DMS53 treated with DMSO at 0.1 percent for 48 hours (cell line): Measurements from ENCODE around the gene EYS.
"Not testable (repeated sequence)": the region's sequence is repeated elsewhere in the genome, so short reads cannot be mapped to it uniquely, and the experiment has no call there.

Source experiments
- DNase-seq: peaks from one replicate; lab custom pipeline; 2025; ENCODE audit not compliant: unreplicated experiment; lab: John Stamatoyannopoulos, UW

Gene EYS

DNA sequence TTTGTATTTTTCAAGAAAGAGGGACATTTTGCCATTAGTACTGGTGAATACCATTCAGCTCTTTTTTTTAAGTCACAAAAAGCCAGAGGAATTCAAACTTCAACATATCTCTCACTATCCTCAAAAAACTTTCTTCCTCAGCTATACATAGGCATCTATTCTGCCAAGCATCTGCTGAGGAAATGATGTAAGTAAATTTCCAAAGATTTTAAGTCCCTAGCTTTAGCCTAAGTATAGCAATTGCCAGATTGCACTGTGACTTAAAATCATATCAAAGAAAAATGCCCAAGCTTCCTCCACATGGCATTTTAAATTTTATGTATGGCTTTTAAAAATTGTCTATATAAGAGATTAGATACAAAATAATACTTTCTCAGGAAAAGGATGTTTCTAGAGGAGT lies 237.4 kb downstream of the EYS start:
- no peak for DNase-seq

DNA sequence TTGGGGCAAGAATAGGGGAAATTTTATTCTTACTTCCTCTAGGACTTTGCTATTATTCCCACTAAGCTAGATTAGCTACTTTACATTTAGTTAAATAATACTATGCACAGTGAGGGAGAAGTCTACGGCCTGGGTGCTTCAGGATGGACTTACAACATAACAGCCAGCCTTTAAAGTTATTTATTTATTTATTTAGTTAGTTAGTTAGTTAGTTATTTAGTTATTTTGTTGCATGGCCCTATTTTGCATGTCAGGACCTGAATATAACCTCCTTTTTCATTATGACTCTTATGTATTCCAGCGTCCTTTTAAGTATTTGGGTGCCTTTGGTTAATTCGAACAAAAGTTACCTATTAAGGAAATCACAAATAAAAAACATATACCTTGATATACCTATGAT lies 238.7 kb downstream of the EYS start:
- DNase-seq: no peak

DNA sequence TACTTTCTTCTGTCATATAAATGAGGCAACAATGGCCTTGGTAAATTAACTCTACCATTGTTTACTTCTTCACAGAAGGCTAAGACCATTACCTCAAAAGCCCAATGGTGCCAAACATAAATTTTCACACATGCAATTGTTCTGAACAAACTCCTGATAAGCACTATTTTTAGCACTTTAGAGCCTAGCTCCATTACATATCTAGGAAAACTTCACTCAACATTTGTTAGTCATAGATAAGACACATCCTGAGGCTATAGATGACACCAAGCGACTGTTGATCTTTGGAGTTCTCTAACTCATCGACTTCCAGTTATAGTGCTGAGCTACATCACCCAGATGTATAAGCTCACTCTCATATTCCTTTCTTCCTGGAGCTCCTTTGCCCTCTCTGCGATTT lies 245.9 kb downstream of the EYS start:
- peak; percentile 9 for DNase-seq

DNA sequence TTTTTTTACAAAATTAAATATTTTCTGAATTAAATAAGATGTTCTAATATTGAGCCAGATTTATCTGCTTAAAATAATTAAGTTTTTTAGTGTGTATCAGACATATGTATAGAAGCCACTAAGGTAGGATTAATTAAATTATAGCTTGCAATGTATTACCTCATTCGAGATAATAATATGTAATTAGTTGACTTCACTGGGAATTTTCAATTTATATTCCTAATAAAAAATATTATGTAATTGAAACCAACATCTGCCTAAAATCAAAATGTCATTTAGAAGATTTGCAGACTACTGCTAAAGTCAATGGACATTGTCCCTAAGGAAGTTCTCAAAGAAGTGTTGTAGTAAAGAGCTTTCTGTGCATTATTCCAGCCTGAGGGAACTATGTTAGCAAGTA lies 254.7 kb downstream of the EYS start:
- no peak for DNase-seq

DNA sequence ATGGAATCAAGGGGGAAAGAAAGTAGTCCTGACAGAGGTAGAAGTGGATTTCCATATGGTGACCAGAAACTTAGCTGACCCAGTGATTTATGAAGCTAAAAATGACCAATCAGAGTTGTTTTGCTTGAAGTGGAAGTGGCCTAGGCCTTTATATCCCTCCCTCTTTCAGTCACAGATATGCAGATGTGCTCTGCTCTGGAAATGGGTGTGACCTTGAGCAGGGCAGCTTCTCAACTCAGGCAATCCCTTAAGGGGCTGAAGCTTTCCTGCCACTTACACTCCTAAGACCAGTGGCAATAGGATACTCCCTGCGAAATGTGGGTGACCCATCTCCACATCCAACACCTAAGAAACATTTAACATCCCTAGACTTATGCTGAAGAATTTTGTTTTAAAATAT lies 256.6 kb downstream of the EYS start:
- no peak for DNase-seq

DNA sequence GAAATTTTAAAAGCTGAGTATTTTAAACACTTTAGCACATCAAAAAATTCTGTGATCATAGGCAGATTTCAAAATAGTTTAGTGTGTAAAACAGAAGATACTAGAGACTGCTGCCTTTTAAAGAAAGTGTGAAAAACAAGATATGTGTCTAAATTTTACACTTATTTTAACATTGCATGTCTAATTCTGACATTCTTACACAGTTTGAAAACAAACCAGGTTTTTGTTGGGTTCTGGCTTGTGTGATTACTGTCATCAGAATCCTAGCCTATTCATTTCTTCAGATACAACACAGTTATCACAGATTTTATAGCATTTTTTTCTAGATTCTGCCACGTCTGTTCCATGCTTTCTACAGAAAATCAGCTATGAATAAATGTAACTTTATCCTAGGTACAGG lies 257.1 kb downstream of the EYS start:
- DNase-seq: no peak

DNA sequence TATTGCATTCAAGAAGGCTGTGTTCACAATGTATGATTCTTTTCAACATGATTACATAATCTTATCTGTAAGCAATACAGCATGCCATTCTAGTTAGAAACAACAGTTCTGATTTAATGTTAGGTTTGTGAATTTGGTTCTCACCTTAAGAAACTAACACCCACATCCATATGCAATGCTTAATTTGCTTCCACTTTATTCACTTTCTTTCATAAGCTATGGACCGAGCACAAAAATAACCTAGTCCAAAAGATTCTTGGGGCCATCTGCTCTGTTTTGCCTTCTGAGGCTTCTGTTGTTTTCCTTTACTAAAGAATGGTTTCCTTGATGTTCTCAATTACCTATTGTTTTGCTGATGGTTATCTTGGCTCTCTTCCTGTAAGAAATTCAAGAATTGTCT lies 258.2 kb downstream of the EYS start:
- DNase-seq: no peak

DNA sequence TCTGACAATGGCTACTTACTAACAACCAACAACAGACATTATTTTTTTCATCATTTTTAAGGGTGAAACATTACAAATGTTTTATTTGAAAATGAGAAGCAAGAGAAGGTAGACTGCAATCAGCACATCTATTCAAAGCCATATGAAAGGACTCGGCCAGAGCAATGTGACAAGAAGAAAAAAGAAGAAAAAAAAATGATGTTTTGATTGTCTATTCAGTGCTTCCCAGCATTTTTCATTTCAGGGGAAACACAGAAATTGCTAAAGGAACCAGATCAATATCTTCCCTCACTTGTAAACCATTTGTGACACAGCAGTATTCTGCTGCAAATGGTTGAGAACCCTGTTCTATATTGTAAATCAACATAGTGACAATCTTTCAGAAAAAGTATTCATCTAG lies 270.7 kb downstream of the EYS start:
- DNase-seq: no peak

DNA sequence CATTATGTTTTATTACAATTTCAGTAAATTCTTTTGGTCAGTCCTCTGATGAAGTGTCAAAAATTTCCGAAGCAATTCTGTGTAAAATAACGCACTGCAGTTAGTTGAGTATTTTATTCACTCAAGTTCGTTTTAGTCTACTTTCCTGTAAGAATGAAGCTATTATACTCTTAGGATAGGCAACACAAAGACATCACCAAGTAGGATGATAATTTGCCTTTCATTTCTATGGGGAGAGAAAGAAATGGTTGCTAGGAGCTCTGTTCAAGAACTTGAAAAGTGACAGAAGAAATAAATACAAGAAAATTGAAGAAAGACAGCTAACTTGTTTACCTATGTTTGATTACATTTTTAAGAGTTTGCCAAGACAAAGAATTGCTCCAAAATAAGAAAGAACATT lies 290.4 kb downstream of the EYS start:
- DNase-seq: no peak

DNA sequence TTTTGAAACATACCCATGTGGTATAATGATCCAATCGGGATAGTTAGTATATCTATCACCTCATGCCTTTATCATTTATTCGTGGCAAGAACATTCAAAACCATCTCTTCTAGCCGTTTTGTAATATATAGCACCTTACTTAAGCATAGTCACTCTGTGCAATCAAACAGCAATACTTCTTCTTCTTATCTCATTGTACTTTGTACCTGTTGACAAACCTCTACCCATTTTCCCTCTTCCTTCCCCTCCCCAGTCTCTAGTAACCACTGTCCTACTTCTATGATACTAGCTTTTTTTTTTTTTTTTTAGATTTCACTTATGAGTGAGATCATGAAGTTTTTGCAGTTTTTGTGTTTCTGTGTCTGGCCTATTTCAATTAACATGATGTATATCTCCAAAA lies 296.7 kb downstream of the EYS start:
- DNase-seq: no peak

DNA sequence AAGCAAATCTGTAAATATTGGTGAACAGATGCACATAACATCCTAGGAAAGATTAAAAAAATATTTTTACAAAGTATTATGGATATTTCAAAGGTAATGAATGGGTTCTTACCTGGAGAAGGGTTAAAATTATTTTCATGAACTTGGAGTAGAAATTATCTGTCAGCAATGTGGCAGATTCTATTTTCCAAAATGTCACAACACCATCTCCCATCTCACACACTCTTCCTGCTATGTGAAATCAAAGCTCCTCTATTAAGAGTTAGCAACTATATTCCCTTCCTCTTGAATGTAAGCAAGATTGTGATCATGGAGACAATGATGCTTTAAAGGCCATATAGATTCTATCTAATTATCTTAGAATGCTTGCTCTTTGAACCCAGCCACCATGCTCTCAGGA lies 304.5 kb downstream of the EYS start:
- DNase-seq: no peak

DNA sequence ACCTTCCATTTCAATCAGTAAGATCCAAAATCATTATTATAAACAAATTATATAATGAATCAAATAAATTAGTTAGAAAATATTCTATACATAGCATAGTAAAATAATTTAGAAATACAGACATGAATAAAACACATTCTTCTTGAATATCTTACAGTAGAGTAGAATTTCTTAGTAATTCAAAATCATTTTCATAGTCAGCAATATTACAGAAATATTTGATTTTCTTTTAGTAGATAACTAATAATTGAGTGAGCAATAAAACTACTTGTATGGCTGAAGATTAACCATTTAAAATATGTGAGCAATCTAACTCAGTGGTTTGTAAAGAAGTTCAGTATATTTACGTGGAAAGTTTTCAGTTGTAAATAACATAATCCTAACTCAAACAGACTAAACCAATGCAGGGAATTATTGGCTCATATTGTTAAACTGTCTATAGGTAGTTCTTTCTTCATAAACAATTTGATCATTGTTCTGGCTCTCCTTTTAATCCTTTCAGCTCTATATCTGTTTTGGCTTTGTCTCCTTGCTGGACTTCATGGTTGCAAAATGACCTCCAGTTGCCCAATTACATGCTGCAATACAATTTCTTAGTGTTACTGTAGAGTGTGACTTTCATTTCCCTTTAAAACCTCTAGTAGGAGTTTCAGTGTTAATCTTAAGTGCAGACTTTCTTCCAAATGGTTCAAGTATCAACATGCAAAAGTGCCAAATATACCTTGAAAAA lies 307.5 kb downstream of the EYS start:
- no peak for DNase-seq

DNA sequence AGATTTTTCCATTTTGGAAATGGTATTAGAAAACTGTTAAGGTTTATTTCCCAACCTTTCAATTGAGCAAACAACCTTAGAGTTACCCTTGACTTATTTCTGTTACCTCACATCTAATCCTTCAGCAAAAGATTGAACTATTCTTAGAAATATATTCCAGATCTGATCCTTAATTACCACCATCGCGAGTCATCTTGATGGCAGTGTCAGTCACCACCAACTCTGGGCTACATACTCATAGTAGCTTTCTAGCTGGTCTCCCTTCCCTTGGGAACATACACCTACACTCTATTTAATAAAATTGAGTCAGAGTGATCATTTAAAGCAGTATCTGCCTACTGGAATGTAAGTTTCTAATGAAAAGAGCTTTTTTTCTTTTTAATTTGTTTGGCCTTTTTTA lies 308.2 kb downstream of the EYS start:
- no peak for DNase-seq

DNA sequence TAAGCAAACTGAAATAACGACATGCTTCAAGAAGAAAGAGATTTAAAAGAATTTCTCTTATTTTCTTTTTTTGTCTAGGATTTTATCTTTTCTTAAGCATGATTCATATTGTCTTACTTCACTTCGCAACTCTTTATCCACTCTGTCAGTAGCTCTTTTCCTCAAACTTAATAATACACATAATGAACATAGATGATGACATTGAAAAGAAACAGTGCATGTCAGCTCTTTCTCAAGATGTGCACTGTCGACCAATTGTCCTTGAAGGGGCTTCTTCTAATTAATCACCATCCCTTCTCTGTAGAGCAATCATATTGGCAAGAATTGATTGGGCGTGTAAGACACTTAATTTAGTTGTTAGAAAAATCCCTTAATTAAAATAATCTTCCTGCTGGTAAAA lies 356.5 kb downstream of the EYS start:
- no peak for DNase-seq

DNA sequence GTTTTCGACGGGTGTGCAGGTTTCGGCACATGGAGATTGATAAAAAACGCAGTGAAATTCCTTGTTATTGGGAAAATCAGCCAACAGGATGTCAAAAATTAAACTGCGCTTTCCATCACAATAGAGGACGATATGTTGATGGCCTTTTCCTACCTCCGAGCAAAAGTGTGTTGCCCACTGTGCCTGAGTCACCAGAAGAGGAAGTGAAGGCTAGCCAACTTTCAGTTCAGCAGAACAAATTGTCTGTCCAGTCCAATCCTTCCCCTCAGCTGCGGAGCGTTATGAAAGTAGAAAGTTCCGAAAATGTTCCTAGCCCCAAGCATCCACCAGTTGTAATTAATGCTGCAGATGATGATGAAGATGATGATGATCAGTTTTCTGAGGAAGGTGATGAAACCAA lies 404.4 kb downstream of the EYS start:
- DNase-seq: not testable (repeated sequence)

DNA sequence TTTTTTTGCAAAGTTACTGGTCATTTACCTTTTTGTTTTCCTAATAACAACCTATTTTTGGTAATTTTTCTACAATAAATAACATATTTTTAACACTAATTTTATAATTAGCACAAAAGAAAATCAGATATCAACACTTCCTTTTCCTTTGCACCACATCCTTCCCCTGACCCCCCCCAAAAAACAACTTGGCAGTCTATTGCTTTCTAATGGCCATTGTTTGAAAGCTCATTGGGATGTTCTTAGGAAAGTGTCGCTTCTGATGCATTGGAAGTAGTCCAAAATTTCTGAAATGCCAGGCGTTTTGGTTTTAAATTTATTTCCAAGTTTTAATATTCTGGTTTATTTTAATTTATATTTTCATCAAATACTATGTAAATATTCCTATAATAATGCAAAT lies 407.8 kb downstream of the EYS start:
- no peak for DNase-seq

DNA sequence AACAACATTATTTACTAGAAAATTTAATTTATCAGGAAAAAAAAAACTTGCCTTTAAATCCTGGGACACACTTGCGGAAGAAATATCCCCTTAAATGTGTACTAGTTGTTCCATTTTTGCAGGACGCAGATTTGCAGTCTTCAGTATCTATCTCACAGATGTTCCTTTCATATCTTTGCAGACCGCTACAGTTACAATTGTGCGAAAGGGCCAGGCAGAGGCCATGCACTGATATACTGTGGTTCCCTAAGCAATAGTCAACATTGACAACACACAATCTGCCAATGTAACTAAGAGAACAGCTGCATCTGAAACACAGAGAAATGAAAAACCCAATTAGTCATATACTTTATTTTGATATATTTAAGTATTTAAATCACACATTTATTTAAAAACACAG lies 411.2 kb downstream of the EYS start:
- no peak for DNase-seq

DNA sequence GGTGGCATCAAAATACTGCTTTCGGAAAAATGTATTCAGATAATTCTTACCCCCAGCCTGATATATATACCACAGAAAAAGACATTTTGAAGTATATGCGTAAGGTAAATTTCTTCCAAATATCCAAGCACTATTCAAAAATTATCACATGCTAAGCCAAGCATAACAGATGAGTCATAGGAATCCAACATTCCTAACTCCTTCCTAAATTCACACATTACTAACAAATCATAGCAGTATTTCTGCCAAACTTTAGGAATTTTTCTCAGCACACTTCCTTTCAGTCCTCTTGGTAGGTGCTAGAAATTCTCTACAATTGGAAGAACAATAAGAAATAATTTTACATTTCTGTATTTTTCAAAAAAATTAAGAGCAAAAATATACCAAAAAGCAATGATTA lies 417.5 kb downstream of the EYS start:
- DNase-seq: no peak

DNA sequence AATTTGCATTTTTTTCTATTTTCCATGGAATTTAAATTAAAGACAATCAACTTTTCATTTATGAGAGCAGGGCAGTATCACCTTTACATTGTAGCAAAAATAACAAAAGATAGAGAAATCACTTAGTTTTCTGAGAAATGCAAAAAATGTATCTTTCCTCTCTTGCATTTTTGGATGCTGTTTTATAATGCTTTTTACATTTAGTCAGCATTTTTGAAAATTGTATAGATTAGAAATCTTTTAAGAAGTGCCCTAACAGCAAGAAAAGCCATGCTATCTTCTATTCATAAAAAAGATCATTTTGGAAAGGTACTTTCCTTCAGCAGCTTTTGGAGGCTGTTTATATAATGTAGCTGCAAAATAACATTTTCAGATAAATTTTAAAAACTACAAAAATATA lies 421.8 kb downstream of the EYS start:
- DNase-seq: no peak

DNA sequence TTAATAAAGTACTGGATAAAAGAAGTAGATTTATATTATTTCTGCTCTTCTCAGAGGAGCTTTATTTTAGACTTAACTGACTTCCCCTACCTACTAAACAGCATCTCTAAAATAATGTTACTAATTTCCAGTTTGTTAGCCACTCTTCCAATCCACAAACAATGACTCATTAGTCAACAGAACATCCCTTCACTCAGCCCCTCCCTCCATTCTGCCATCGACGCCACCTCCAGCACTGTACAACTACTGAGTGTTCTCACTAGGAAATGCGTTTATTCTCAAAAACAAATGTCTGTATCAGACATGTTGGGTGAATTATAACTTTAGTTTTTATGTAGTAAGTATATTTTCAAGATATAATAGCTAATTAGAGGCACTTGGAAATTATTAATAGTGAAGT lies 427.0 kb downstream of the EYS start:
- peak; percentile 60 for DNase-seq

DNA sequence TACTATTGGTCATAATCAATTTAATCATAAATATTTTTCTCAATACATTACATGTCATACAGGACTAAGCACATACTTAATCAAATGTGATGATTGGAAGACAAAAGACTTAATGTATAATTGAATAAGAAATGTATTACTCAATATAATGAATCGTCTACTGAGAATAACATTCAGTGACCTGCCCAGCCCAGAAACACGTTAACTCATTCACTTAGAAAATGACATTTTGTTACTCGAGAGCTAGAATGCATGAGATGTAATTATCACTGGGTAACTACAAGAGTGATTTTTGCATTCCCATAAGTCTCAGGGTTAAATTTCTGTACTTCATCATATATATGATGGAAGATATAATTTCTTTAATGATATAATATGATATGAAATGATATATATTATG lies 444.8 kb downstream of the EYS start:
- DNase-seq: no peak

DNA sequence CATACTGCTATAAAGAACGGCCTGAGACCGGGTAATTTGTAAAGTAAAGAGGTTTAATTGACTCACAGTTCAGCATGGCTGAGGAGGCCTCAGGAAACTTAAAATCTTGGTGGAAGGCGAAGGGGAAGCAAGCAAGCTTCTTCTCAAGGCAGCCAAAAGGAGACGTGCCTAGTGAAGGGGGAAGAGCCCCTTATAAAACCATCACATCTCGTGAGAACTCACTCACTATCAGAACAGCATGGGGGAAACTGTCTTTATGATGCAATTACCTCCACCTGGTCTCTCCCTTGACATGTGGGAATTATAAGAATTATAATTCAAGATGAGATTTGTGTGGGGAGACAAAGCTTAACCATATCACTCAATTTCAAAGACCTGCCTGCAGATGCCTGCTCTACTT lies 447.0 kb downstream of the EYS start:
- DNase-seq: no peak

DNA sequence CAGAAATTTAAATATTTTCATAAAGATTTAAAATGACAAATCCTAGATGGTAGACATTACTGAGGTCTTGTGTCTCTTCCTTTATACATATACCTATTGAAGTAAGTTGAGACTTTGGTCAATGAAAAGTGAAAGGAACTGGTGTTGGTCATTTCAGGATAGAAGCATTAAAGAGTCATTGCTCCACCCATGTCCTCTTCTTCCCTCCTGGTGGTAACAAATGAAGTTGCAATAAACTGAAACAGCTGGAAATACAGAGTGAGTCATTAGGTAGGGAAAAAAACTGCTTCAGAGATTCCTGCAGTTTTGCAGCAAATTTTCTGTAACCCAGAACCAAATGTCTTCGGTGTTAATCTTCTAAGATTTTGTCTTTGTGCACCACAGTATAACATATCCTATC lies 448.0 kb downstream of the EYS start:
- DNase-seq: peak; percentile 40

DNA sequence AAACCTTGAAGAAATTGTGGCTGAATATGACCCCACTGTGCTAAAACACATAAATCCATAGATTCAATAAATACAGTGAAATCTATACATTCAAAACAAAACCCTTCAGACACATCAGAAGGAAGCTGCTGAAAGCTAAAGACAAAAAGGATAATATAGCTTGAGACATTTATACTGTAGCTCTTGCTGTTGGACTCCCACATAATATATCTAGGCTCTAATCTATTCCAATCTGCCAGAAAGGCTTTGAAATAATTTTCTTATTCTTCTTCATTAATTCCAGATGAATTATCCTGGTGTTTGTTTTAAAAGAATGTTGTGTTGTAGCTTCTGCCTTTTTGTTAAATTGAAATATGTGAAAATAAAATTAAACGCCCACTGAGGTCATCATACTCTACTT lies 454.0 kb downstream of the EYS start:
- DNase-seq: no peak
